BJ (cell line): Measurements from ENCODE around the gene HMGCL. TPM values are rescaled to one million over a fixed set of nuclear protein-coding genes. Genes with fewer than 3 reads are reported as not detected.
"Not testable (repeated sequence)": the region's sequence is repeated elsewhere in the genome, so short reads cannot be mapped to it uniquely, and the experiment has no call there.

Source experiments
- CTCF ChIA-PET: fragments of 350-600 bp; formaldehyde crosslinking; extraction: SDS; loops from one replicate; lab custom pipeline; 2021; ENCODE audit warnings: antibody characterized with exemption, inconsistent platforms; lab: Yijun Ruan, JAX
- POLR2A ChIA-PET: fragments of 300-600 bp; sonication (Branson Sonifier 250); formaldehyde crosslinking; extraction: SDS; loops from one replicate; lab custom pipeline; 2021; ENCODE audit warnings: antibody characterized with exemption; lab: Charles Lee
- DNase-seq: peaks from one replicate; pipeline ENCODE4 v3.0.0-alpha.2; 2011; ENCODE audit warnings: low read depth
- H3K27me3 ChIP-seq: 2 replicates; pipeline ENCODE4 v1.6.0; 2011; ENCODE audit warnings: low read length; ENCODE audit not compliant: control insufficient read depth, insufficient read depth
- H3K36me3 ChIP-seq: 2 replicates; pipeline ENCODE4 v1.5.1; 2011; ENCODE audit warnings: low read length; ENCODE audit not compliant: control insufficient read depth, insufficient read depth
- H3K4me3 ChIP-seq: 2 replicates; pipeline ENCODE4 v1.5.1; 2011; ENCODE audit warnings: low read depth, mild to moderate bottlenecking, control low read depth, low read length
- polyA plus RNA-seq: library from polyadenylated mRNA; depleted of rRNA; stranded (reverse); fragments of >200 nt; gene quantifications from 2 replicates; pipeline ENCODE4 v1.2.3, GENCODE V29; 2011
- TF ChIP-seq, protein P1 (sequence below): IDR thresholded peaks from 2 replicates; pipeline ENCODE4 v1.5.1; 2011; ENCODE audit warnings: low read depth, mild to moderate bottlenecking, control low read depth, inconsistent platforms, low read length, moderate library complexity; ENCODE audit not compliant: insufficient read depth

Gene HMGCL
- polyA plus RNA-seq, 1 experiment, result 41.7 TPM

DNA sequence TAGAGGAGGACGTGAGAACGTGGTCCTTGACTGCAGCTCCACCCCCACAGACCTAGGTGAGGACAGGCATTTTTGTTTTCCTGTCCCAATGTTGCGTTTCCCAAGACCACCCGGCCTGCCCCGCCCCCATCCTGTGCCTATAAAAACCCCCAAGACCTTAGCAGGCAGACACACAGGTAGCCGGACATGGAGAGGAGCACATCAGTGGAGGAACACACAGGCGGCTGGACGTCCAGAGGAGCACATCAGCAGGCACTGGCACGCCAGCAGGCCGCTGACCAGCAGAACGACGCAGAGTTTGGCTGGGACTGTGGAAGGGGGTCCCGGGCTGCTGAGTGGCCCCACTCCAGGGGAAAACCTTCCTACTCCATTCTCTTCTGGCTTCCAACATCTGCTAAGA lies 12.7 kb upstream of the HMGCL start:
- Histone ChIP-seq H3K4me3 (no peak overlapping the region), H3K36me3 (no peaks in the 10 kb centered on the region), H3K27me3 (peaks cover 4% of the 10 kb centered on the region; the same call in 1 of the 2 replicates)
- TF ChIP-seq, protein P1, sequence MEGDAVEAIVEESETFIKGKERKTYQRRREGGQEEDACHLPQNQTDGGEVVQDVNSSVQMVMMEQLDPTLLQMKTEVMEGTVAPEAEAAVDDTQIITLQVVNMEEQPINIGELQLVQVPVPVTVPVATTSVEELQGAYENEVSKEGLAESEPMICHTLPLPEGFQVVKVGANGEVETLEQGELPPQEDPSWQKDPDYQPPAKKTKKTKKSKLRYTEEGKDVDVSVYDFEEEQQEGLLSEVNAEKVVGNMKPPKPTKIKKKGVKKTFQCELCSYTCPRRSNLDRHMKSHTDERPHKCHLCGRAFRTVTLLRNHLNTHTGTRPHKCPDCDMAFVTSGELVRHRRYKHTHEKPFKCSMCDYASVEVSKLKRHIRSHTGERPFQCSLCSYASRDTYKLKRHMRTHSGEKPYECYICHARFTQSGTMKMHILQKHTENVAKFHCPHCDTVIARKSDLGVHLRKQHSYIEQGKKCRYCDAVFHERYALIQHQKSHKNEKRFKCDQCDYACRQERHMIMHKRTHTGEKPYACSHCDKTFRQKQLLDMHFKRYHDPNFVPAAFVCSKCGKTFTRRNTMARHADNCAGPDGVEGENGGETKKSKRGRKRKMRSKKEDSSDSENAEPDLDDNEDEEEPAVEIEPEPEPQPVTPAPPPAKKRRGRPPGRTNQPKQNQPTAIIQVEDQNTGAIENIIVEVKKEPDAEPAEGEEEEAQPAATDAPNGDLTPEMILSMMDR, result no peak
- POLR2A ChIA-PET, result no interaction called here
- CTCF ChIA-PET, result no interaction called here
- DNase-seq, result no peak

DNA sequence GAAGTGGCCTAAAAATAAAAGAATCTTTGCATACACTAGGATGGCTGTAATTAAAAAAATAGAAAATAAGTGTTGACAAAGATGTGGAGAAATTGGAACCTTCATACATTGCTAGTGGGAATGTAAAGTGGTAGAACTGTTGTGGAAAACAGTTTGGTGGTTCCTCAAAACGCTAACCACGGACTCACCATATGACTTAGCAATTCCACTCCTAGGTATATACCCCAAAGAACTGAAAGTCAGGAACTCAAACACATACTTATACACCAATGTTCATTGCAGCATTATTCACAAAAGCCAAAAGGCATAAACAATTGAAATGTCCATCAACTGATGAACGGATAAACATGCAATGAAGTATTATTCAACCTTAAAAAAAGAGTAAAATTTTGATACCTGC lies 10.8 kb upstream of the HMGCL start:
- ChIA-PET POLR2A (no interaction called here), CTCF (no interaction called here)
- no peaks in the 10 kb centered on the region for H3K36me3 ChIP-seq
- no peak for DNase-seq
- no peak overlapping the region for H3K4me3 ChIP-seq
- TF ChIP-seq, protein P1, result no peak
- no peaks in the 10 kb centered on the region; the same call in 1 of the 2 replicates for H3K27me3 ChIP-seq

DNA sequence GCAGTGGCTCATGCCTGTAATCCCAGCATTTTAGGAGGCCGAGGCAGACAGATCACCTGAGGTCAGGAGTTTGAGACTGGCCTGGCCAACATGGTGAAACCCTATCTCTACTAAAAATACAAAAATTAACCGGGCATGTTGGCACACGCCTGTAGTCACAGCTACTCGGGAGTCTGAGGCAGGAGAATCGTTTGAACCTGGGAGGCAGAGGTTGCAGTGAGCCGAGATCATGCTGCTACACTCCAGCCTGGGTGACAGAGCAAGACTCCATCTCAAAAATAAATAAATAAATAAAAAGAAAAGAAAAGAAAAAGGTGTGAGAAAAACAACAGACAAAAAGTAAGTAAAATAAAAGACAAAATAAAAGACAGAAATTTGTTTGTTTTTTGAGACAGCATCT lies 8.9 kb upstream of the HMGCL start:
- H3K36me3 ChIP-seq, POLR2A ChIA-PET, H3K4me3 ChIP-seq, H3K27me3 ChIP-seq, DNase-seq: not testable (repeated sequence)
- CTCF ChIA-PET, result interaction anchor here (1.3 kb wide), 1 partner anchor 24 kb away, joined by 3 read pairs; no protein-coding TSS in a partner anchor

DNA sequence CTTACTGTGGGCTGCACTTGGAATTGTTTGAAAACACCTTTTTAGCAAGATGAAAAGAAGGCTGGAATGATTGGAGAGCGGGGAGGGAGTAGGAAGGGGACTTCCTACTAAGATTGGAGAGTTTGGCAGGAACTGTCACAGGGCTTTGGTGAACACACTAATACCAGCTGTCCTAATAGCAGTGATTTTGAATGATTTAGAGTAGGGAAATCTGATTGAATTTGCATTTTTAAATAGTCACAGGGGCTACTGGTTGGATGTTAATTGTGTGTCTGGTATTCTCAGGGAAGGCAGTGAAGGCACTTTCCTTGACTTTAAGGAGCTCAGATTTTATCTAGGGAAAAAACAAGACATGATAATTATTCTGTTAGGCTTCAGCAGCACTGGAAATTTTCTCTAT lies 2.5 kb upstream of the HMGCL start:
- no peak overlapping the region for H3K4me3 ChIP-seq
- H3K36me3 ChIP-seq, result no peaks in the 10 kb centered on the region
- POLR2A ChIA-PET, result no interaction called here
- TF ChIP-seq, protein P1, result no peak
- CTCF ChIA-PET, result interaction anchor here (2.4 kb wide), 1 partner anchor 17 kb away, joined by 6 read pairs; no protein-coding TSS in a partner anchor
- no peaks in the 10 kb centered on the region for H3K27me3 ChIP-seq
- DNase-seq, result no peak

DNA sequence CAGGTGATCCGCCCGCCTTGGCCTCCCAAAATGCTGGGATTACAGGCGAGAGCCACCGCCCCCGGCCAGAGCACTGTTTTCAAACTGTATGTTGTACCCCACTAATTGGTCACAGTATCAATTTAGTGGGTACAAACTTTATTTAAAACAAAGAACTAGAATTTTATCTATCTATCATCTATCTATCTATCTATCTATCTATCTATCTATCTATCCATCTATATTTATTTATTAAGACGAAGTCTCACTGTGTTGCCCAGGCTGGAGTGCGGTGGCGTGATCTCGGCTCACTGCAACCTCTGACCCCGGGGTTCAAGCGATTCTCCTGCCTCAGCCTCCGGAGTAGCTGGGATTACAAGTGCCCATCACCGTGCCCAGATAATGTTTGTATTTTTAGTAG lies 1.4 kb upstream of the HMGCL start:
- H3K27me3 ChIP-seq, H3K4me3 ChIP-seq, DNase-seq, POLR2A ChIA-PET, H3K36me3 ChIP-seq: not testable (repeated sequence)
- CTCF ChIA-PET, result interaction anchor here (9.2 kb wide), 1 partner anchor 17 kb away, joined by 77 read pairs; no protein-coding TSS in a partner anchor

DNA sequence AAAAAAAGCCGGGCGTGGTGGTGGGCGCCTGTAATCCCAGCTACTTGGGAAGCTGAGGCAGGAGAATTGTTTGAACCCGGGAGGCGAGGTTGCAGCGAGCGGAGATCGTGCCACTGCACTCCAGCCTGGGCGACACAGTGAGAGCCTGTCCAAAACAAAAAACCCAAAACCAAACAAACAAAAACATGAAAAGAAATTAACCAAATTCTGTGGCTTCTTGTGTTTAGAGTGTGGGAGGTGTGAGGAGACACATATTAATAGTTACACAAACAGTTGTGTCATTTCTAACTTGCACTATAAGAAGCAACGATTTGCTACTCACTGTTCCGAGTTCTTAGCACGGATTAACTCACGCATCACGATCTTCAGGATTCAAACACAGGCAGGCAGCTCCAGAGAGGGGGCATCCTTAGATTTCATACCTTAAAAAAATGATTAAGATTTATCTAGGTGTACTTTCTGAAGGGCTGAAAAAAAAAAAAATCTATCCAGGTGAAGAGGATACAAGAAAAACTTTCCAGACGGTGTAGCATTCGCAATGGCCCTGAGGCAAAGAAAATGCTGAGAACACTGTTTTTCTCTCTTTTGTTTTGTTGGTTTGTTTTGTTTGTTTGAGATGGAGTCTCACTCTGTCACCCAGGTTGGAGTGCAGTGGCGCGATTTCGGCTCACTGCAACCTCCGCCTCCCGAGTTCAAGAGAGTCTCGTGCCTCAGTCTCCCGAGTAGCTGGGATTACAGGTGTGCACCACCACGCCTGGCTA lies 713 bp upstream of the HMGCL start:
- DNase-seq, result no peak
- Histone ChIP-seq H3K27me3 (no peaks in the 10 kb centered on the region), H3K36me3 (no peaks in the 10 kb centered on the region), H3K4me3 (peak overlapping the region; percentile 100)
- POLR2A ChIA-PET, result interaction anchor here (0.6 to 0.7 kb wide), 2 partner anchors 134 to 382 kb away, joined by 3 to 9 read pairs; no protein-coding TSS in a partner anchor
- CTCF ChIA-PET, result interaction anchor here (1.3 to 9.2 kb wide), 2 partner anchors 12 to 16 kb away, joined by 3 to 77 read pairs; no protein-coding TSS in a partner anchor
- TF ChIP-seq, protein P1, result no peak
